DMS153 (cell line): ENCODE data around the gene GADD45A.
"Not testable (repeated sequence)": the region's sequence is repeated elsewhere in the genome, so short reads cannot be mapped to it uniquely, and the experiment has no call there.

Source experiments
- DNase-seq: peaks from one replicate; lab custom pipeline; 2025; lab: John Stamatoyannopoulos, UW

Gene GADD45A, protein sequence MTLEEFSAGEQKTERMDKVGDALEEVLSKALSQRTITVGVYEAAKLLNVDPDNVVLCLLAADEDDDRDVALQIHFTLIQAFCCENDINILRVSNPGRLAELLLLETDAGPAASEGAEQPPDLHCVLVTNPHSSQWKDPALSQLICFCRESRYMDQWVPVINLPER

DNA sequence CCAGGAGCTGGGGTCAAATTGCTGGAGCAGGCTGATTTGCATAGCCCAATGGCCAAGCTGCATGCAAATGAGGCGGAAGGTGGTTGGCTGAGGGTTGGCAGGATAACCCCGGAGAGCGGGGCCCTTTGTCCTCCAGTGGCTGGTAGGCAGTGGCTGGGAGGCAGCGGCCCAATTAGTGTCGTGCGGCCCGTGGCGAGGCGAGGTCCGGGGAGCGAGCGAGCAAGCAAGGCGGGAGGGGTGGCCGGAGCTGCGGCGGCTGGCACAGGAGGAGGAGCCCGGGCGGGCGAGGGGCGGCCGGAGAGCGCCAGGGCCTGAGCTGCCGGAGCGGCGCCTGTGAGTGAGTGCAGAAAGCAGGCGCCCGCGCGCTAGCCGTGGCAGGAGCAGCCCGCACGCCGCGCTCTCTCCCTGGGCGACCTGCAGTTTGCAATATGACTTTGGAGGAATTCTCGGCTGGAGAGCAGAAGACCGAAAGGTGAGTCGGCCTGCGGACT, at the start of gene GADD45A:
Gene GADD45A (plus strand): TSS at position 135 of the 491 bp plus-strand sequence. CDS start 294 bp downstream, at position 429.
- peak; percentile 92 for DNase-seq

DNA sequence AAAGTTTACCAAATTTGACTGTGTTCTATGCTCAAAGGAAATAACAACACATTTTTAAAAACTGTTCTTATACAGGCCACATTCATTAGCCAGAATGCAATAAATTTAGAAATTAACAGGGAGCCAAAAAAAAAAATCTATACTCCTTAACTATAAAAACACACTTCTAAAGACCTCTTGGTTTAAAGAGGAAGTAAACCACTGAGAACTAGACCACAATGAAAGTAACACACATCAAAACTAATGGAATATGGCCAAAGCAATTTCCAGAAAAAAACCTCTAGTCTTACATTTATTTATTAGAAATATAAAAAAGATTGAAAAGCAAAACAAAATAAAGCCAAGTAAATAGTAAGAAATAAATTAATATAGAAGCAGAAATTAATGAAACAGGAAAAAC, 48.9 kb upstream of the GADD45A start:
- no peak for DNase-seq

DNA sequence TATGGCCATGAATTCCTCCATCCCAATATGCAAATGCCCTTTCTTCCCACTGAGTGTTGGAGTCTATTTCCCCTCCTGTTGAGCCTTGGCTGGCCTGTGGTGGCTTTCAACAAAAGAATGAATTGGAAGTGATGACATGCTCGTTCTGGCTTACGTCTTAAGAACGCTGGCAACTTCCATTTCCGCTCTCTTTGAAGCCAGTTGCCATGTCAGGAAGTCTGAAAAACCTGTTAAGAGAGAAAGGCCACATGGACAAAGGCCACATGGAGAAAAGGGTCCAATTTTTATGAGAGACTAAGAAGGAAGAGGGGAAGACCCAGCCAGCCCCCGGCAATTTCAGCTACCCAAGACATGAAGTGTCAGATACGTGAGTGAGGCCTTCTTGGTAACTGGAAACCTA, 45.6 kb upstream of the GADD45A start:
- DNase-seq, result no peak

DNA sequence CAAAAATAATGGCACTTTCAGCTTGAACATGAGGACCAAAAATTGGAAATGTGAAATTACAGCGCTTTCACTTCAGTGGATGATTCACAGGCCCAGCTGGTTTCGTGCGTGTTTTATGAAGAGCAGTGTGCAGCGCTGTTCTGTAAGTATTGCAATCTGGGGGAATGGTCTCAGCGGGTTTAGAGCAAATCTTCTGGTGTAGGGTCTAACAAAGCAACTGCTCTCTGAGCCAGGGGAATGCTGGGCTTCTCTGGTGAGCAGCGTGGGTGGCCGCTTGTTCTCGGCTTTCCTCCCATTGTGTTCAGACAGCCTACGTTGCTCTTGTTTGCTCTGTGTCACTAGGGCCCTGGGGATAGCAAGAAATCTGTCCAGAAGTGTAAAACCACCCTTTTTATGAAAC, 42.4 kb upstream of the GADD45A start:
- DNase-seq, result no peak

DNA sequence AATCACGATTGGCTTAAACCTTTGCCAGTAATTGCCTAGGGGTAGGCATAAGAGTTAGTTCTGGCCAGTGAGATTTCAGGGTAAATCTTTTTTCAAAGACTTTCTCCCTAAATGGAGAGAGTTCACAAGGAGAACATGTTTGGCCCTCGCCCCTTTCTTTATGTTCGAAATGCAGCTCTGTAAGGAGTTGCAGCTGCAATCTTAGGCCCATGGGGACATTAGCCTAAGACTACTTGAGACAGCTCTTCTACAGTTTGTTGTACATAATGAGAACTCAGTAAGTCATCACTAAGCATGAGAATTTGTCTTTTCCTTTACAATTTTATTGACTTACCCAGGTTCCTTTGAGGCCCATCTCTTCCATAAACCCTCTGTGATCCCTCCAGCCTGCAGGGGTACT, 40.4 kb upstream of the GADD45A start:
- DNase-seq, result no peak

DNA sequence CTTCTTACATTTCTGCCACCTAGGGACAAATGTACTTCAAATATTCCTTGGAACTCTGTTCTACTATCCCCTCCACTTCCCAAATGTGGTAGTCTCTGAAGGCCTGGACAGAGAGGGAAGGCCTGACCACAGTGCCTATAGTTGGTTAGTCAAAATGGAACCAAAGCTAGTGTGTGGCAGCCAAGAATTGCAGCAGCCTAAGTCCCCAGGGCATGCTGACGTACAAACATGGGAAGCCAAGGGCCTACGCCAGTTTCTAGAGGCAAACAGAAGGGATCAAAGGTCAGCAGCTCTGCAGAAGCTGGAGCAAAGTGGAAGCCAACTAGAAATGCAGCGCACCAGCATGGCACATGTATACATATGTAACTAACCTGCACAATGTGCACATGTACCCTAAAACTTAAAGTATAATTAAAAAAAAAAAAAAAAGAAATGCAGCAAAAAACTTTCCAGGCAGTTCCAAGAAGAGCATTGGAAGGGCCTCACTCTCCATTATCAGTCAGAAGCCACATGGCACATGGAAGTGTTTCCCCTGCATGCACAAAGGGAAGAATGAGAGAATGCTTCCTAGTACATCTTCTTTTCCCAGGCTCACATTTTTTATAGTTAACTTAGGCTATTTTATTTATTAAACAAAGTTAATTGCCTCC, 39.4 kb upstream of the GADD45A start:
- no peak for DNase-seq

DNA sequence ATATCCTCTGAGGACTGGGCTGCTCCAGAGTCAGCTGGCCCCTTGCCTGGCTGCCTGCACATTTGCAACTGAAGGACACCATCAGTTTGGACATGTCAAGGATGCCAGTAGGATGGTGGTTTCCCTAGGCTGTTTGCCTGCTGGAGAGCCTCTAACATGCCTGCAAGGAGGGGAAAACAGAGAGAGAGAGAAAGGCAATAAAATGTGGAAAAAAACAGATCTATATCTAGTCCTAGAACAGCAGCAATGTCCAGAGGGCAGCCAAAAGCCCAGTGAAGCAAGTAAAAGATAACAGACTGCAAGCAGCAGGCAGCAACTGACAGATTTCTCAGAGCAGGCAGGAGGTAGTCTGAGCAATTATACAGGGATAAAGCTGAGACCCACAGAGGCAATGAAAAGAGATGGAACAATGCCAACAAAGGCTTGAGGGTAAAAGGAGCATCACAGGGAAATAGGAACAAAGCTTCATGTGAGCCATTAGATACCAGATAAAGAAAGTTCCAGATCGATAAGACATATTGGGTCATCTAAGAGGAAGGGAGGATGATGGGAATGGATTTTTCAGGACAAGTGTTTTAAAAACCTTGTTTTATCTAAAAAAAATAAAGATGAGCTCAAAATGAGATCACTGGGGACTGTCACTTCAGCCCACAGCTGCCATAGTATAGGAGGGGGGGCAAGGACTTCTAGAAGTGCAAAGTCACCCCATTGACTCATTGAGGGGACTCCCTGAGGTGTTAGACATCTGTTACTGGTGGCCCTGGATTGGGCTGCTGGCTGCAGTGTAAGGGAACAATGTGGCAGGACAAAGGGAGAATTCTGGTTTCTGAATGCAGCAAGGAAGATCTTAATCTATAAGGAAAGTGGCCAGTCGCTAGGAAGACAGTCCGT, 38.6 kb upstream of the GADD45A start:
- peak; percentile 24 for DNase-seq

DNA sequence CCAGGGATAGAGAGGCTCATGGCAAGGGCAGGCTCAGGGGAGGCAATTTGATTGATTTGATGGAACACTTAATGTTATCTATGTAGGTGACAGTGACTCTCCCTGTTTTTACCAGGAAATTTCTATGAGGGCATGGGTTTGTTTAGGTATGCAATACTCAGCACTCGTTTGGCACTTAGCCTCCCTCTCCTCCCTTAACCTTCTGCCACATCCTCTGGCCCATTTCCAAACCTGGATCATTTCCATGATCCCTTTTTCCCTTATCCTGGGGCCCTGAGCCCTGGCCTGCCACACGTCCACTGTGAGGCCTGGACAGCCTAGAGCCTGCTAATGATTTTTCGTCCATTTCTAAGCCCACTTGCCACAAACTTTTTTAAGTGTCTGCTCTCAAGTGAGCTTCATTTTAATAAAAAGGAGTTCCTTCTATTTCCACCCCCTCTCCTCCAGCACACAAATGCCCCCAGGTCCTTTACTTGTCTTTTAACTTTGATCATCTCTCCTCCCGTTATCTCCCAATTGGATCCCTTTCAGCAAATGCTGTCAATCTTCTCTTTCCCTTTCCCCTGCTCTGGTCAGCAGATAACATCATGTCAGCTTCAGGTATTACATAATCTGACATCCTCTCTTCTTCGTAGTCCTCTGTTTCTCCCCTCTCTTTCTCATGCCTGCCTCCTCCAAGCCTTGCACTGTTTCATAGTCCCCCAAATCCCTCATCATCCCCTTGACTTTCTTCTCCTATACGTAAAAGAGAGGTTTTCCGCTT, 37.8 kb upstream of the GADD45A start:
- DNase-seq, result no peak

DNA sequence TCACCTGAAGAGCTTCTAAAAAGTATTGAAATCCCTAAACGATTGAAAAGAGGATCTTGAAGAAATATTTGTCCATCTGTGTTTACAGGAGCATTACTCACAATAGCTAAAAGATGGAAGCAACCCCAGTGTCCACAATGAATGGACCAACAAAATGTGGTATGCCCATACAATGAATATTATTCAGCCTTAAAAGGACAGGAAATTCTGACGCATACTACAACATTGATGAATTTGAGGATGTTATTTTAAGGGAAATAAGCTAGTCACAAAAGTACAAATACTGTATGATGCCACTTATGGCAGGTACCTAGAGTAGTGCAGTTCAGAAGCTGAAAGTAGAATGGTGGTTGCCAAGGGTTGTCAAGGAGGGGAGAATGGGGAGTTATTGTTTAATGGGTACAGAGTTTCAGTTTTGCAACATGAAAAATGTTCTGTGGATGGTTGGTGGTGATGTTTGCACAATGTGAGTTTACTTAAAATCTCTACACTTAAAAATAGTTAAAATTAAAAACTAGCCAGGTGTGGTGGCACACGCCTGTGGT, 37.1 kb upstream of the GADD45A start:
- DNase-seq, result no peak

DNA sequence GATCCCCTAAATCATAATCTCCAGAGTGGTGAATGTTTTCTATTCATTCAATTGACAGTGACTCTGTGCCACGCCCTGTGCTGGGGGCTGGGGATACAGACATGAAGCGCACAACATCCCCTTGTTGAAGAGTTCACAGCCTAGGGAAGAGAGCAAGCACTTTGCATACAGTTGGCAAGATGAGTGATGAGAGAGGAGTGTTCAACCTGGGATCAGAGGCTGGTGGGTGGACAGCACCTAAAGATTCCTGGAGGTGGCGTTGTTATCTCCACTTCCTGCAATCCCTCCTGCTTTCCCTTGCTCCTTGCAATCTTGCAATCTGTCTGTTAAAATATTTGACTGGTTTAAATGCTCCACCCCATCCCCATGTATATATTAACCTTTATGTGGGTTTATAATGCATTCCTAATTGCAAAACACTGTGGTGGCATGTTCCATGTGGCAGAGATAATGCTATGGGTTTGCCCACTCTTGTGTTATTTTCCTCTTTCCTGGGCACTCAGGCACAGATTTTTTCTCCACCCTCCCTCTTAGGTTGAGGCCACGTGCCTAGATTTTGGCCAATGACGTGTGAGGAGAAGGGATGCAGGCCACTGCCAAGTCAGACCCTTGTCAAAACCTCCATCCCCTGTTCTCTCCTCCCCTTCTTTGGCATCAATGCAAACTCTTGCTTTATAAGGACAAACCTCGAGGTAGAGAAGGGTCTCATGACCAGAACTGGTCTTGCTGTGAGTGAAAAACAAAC, 36.2 kb upstream of the GADD45A start:
- no peak for DNase-seq

DNA sequence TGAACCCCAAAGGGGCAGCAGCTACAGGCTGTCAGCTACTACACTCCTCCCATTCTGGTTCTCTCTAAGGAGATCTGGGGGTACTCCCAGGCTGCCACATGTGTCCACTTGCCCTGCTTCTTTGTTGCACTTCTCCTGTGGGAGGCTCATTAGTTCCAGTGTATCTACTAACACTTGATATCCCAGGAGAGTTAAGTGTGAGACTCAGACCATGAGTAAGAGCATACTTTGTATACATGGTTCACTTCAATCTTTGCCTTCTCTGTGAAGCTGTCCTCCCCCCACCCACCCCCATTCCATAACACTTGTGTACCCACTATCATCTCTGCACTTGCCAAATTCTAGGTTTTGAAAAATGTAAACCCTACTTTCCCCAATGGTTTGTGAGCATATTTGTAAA, 34.9 kb upstream of the GADD45A start:
- no peak for DNase-seq

DNA sequence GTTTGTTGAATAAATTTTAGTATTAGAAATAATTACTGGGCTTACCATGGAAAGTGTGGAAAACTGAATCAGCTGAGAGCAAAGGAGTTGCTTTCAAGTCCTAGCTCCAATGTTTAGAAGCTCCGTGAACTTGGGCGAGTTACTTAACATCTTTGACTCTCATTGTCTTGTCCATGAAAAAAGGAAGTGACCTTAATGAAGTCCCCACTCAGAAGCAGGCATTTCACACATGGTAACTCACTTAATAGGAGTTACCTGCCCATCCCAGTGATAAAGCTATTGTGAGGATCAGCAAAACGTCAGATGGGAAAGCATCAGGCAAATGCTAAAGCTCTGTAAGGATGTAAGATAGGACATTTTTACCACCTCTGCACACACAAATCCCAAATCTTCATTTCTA, 34.0 kb upstream of the GADD45A start:
- DNase-seq, result no peak

DNA sequence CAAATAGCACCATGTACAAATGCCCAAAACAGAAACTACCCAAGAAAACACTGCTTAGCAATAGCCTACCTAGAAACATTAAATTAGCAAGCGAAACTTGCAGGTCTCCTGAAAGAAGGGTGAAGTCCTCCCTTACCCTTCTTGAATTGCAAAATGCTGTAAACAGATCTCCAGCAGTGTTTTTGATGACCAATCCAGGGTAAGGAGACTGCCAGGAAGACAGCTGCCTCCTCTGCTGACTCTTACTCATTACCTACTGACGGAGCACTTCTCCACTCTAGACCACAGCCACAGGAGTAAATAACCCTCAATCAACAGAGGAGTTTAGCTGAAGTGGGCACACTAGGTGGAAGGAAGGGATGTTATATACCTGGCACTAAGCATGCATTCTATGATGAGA, 32.2 kb upstream of the GADD45A start:
- no peak for DNase-seq

DNA sequence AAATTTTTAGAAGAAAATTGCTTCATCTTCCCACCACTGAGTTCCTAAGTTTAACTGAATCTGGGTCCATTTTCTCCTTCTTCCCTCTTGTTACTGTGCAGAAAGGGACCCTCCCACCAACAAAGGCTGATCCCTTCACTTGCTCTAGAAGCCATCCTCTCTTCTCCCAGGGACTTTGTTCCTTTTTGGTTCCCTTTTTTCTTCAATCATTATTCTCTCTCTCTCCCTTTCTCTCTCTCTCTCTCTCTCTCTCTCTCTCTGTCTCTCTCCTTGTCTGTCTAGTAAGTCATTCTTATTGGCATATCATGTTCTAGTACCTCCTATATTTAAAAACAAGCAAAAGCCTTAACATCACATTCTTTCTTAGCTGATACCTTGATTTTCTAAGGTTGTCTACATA, 31.7 kb upstream of the GADD45A start:
- DNase-seq, result no peak

DNA sequence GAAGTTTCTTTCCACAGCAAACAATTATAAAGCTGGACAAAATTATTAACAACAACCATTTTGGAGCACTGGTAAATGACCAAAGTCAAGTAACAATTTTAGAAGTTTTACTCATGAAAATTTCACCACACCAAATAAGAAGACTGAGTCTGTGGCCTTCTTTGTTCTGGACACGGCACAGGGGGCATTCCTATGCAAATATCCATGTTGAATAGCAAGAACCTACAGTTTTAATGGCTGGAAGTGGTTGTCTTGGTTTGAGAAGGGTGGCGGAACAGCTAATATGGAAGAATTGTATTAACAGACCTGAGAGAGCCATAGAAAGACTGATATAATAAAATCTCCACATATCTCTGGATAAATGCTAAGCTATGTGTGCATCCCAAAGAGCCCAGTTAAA, 29.4 kb upstream of the GADD45A start:
- no peak for DNase-seq

DNA sequence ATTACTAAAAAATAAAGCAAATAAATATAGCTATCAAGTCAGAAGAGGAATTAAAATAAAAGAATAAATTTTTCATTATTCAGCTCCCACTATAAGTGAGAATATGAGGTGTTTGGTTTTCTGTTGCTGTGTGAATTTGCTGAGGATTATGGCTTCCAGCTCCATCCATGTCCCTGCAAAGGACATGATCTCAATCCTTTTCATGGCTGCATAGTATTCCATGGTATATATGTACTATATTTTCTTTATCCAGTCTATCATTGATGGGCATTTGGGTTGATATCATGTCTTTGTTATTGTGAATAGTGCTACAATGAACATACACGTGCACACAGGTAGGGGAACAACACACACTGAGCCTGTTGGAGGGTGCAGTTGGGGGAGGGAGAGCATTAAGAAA, 27.8 kb upstream of the GADD45A start:
- DNase-seq, result not testable (repeated sequence)

DNA sequence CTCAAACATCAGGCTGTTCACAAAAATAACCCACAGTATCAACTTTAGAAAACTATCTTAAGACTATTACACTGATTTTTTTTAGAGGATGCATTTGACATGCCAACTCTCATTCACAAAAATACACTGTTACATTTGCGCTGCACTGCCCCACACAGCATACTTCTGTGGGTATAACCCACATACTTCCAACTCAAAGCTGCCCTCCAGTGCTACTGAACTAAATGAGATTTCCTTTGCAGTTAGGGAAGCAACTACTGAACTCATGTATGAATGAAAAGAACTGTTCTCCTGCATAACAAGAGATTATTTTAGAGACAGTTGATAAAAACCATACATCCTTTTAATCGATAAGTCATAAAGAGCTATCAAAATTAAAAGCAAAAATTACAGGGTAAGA, 25.8 kb upstream of the GADD45A start:
- DNase-seq, result no peak

DNA sequence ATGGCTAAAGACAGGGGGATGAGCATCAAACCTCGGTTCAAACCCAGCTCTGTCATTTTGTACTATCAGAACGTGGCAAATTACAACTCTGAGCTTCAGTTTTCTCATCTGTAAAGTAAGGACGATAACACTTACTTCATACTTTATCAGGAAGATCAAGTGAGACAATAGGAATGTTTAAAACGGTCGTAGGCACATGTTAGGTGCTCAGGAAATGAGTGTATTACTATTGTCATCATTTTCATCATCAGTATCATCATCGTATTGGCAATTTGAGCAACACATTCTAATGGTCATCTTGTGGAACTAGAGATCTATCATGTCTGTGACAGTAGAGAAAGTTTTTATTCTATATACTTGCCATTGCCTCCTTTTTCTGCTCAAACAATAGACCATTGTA, 22.1 kb upstream of the GADD45A start:
- no peak for DNase-seq

DNA sequence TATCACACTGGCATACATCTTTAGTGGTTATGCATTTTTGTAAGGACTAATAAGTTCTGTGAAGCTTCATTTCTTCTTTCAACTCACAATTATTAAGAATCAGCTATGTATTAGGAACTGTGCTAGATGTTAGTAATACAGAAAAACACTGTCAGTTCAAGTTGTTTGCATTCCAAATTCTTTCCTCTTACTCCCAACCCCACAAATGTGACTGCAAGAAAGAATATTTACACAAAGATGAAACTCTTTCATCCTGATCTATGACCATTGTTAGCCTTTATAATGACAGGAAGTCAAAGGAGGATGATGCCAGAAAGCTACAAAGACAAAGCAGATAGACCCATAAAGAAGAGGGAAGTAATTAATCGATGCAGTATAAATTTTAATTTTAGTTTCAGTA, 21.0 kb upstream of the GADD45A start:
- peak; percentile 50 for DNase-seq

DNA sequence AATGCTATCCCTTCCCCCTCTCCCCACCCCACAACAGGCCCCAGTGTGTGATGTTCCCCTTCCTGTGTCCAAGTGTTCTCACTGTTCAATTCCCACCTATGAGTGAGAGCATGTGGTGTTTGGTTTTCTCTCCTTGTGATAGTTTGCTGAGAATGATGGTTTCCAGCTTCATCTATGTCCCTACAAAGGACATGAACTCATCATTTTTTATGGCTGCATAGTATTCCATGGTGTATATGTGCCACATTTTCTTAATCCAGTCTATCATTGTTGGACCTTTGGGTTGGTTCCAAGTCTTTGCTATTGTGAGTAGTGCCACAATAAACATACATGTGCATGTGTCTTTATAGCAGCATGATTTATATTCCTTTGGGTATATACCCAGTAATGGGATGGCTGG, 19.7 kb upstream of the GADD45A start:
- not testable (repeated sequence) for DNase-seq

DNA sequence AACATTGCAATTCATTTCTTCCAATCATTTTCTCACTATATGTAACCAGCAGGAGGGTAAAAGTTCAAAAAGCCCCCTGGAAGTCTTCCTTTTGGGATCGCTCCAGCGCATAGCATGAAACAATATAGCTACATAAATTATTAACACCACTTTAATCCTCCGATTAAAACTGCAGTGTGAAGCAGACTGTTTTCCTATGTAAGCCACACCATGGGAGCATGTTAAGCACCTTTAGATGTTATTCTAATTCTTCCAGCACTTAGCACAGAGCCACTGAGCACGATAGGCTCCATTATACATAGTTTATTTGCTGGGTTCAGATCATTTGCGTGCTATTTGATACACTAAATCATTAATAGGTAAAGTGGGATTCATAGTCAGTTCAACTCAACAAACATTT, 18.4 kb upstream of the GADD45A start:
- DNase-seq, result no peak
